Activated CD8-positive, alpha-beta memory T cell treated with anti-CD3 and anti-CD28 coated beads, Interleukin-2, amount 10 ng/mL, durations not matched to agents 7 days and 5 days (primary cell): ENCODE results near the gene GOLIM4. TPM values are rescaled to one million over a fixed set of nuclear protein-coding genes. Genes with fewer than 3 reads are reported as not detected.
"Not testable (repeated sequence)": the region's sequence is repeated elsewhere in the genome, so short reads cannot be mapped to it uniquely, and the experiment has no call there.

Source experiments
- ATAC-seq: fragments of 150-1000 bp; cut with Tn5 transposase; one replicate; pipeline ENCODE4 v1.10.0; 2021; ENCODE audit warnings: moderate library complexity
- CTCF ChIA-PET: fragments of 350-600 bp; sonication (Branson Sonifier 250); formaldehyde crosslinking; loops from one replicate; lab custom pipeline; 2021; ENCODE audit warnings: antibody characterized with exemption; lab: Charles Lee
- DNase-seq: peaks from one replicate; pipeline ENCODE4 v3.0.0-alpha.2; 2020
- H3K27ac Mint-ChIP-seq: one replicate; pipeline ENCODE4 v1.8.0; 2021; ENCODE audit warnings: mild to moderate bottlenecking, mixed read lengths
- H3K27me3 Mint-ChIP-seq: one replicate; pipeline ENCODE4 v1.8.0; 2021; ENCODE audit warnings: mixed read lengths
- H3K36me3 Mint-ChIP-seq: one replicate; pipeline ENCODE4 v1.8.0; 2021; ENCODE audit warnings: mild to moderate bottlenecking, mixed read lengths
- H3K4me1 Mint-ChIP-seq: one replicate; pipeline ENCODE4 v1.8.0; 2021; ENCODE audit warnings: mixed read lengths
- H3K4me3 Mint-ChIP-seq: one replicate; pipeline ENCODE4 v1.8.0; 2021; ENCODE audit warnings: mild to moderate bottlenecking, moderate library complexity, mixed read lengths
- H3K9me3 Mint-ChIP-seq: one replicate; pipeline ENCODE4 v1.8.0; 2022; ENCODE audit warnings: low read depth, mixed read lengths
- total RNA-seq, 2 experiments: library from RNA; stranded (reverse); gene quantifications; one replicate each; pipeline ENCODE4 v1.2.3, GENCODE V29; 2021

GOLIM4 gene
- 10 to 100 TPM in 1 of 2 experiments, 1 to 10 TPM in 1; 6.4 to 19.2 TPM for total RNA-seq

- ATAC-seq, result peak; percentile 80
- Mint-ChIP-seq H3K4me1 (peaks cover 21% of the 10 kb centered on the region), H3K4me3 (peak within 1 kb of the TSS; percentile 76), H3K27ac (peak within 1 kb of the TSS; percentile 80), H3K36me3 (no peaks in the 10 kb centered on the region), H3K9me3 (no peaks in the 10 kb centered on the region), H3K27me3 (peaks cover 44% of the 10 kb centered on the region)
- CTCF ChIA-PET, result interaction anchor here (1.7 kb wide), 1 partner anchor 48 kb away, joined by 8 read pairs; no protein-coding TSS in a partner anchor
- DNase-seq, result peak; percentile 81
Measured at GRCh38 chr3:168095611-168096209, at the start of gene GOLIM4. Gene GOLIM4 (minus strand): TSS chr3:168095924. CDS start chr3:168095285, 639 bp downstream.

DNA sequence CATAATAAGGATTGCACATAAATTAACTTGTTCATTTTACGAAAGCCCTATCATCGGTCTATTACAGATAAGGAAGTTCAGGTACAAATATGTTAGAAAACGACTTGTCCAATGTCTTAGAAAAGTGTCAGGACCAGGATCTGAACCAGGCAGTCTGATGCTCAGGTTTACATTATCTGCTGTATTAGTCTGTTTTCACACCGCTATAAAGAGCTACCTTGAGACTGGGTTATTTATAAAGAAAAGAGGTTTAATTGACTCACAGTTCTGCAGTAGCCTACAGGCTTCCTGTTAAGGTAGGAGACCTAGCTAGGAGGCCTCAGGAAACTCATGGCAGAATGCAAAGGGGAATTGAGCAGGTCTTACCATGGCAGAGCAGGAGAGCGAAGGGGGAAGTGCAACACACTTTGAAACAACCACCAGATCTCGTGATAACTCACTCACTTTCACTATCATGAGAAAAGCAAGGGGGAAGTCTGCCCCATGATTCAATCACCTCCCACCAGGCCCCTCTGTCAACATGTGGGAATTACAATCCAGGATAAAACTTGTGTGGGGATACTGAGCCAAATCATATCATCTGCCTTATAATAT is 45.8 kb upstream of the GOLIM4 start:
- CTCF ChIA-PET, result no interaction called here
- Mint-ChIP-seq H3K4me3 (no peak overlapping the region), H3K27me3 (peaks cover 2% of the 10 kb centered on the region), H3K36me3 (no peaks in the 10 kb centered on the region), H3K4me1 (no peaks in the 10 kb centered on the region), H3K9me3 (no peaks in the 10 kb centered on the region), H3K27ac (no peak overlapping the region)
- DNase-seq (no peak), ATAC-seq (no peak)

DNA sequence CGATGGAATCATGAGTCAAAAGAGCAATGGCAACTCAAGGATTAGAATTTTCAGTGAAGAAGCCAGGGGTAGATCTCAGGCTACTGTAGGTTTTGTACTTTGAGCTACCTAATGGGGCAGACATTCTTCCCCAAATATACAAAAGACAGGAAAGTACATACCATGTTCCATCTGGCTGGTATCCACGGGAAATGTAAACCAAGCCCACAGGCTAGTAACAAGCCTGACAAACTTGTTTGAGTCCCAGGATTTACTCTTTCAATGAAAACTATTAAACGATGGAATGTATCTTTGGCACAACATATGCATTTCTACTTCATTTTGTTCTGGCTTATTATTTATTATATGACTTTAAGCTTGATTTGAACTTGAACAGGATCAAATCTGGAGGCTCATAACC is 44.2 kb upstream of the GOLIM4 start:
- DNase-seq, result no peak
- Mint-ChIP-seq H3K4me3 (no peak overlapping the region), H3K4me1 (no peaks in the 10 kb centered on the region), H3K36me3 (no peaks in the 10 kb centered on the region), H3K9me3 (no peaks in the 10 kb centered on the region), H3K27ac (no peak overlapping the region), H3K27me3 (peaks cover 2% of the 10 kb centered on the region)
- CTCF ChIA-PET, result no interaction called here
- ATAC-seq, result no peak

- DNase-seq, result no peak
- CTCF ChIA-PET, result interaction anchor here (0.7 kb wide), 1 partner anchor 24 kb away, joined by 3 read pairs; no protein-coding TSS in a partner anchor
- Mint-ChIP-seq H3K27me3 (peaks cover 2% of the 10 kb centered on the region), H3K36me3 (no peaks in the 10 kb centered on the region), H3K27ac (no peak overlapping the region), H3K9me3 (no peaks in the 10 kb centered on the region), H3K4me1 (no peaks in the 10 kb centered on the region), H3K4me3 (no peak overlapping the region)
- no peak for ATAC-seq
Measured at GRCh38 chr3:168138421-168138820, 42.7 kb upstream of the GOLIM4 start.

- ATAC-seq, result no peak
- Mint-ChIP-seq H3K4me1 (no peaks in the 10 kb centered on the region), H3K27ac (no peak overlapping the region), H3K9me3 (no peaks in the 10 kb centered on the region), H3K36me3 (no peaks in the 10 kb centered on the region), H3K27me3 (peaks cover 2% of the 10 kb centered on the region), H3K4me3 (no peak overlapping the region)
- CTCF ChIA-PET, result no interaction called here
- no peak for DNase-seq
Measured at GRCh38 chr3:168134931-168135330, 39.2 kb upstream of the GOLIM4 start.

DNA sequence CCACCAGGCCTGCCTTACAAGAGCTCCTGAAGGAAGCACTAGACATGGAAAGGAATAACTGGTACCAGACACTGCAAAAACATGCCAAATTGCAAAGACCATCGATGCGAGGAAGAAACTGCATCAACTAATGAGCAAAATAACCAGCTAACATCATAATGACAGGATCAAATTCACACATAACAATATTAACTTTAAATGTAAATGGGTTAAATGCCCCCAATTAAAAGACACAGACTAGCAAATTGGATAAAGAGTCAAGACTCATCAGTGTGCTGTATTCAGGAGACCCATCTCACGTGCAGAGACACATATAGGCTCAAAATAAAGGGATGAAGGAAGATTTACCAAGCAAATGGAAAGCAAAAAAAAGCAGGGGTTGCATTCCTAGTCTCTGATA is 34.5 kb upstream of the GOLIM4 start:
- H3K9me3 Mint-ChIP-seq, H3K4me3 Mint-ChIP-seq, H3K36me3 Mint-ChIP-seq, H3K27ac Mint-ChIP-seq, ATAC-seq, H3K27me3 Mint-ChIP-seq, CTCF ChIA-PET, DNase-seq, H3K4me1 Mint-ChIP-seq: not testable (repeated sequence)

GRCh38 chr3:168128463-168128862 is 32.7 kb upstream of the GOLIM4 start:
- H3K27me3 Mint-ChIP-seq, H3K4me1 Mint-ChIP-seq, H3K36me3 Mint-ChIP-seq, H3K27ac Mint-ChIP-seq, DNase-seq, H3K4me3 Mint-ChIP-seq, ATAC-seq, H3K9me3 Mint-ChIP-seq: not testable (repeated sequence)
- CTCF ChIA-PET, result interaction anchor here (1.3 kb wide), 1 partner anchor 9 kb away, joined by 3 read pairs; no protein-coding TSS in a partner anchor

- ATAC-seq, result no peak
- H3K9me3 Mint-ChIP-seq, result no peaks in the 10 kb centered on the region
- CTCF ChIA-PET, result no interaction called here
- DNase-seq, result no peak
- H3K4me1 Mint-ChIP-seq, result no peaks in the 10 kb centered on the region
- peaks cover 2% of the 10 kb centered on the region for H3K27me3 Mint-ChIP-seq
- no peak overlapping the region for H3K4me3 Mint-ChIP-seq
- no peak overlapping the region for H3K27ac Mint-ChIP-seq
- H3K36me3 Mint-ChIP-seq, result no peaks in the 10 kb centered on the region
Measured at GRCh38 chr3:168127466-168127865, 31.7 kb upstream of the GOLIM4 start.

GRCh38 chr3:168124791-168125190 is 29.1 kb upstream of the GOLIM4 start:
- CTCF ChIA-PET, result no interaction called here

DNA sequence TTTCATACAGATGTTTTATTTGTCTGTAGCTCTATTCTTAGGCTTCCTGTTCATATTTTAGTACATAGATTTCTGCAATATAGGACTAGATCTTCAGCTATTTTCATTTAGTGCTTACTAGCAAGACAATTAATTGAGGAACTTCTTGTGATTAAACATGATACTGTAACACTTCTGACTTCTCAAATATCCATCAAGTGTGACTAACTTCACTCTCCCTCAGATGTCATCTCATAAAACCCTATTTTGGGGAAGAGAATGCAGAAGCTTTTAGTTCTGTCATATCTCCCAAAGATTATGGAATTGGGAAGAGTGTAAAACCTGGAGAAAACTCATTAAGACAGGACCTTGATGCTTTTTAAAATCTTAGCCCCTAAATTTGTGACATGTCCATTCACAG is 28.6 kb upstream of the GOLIM4 start:
- no peaks in the 10 kb centered on the region for H3K9me3 Mint-ChIP-seq
- H3K4me1 Mint-ChIP-seq, result no peaks in the 10 kb centered on the region
- no peak overlapping the region for H3K4me3 Mint-ChIP-seq
- peaks cover 2% of the 10 kb centered on the region for H3K27me3 Mint-ChIP-seq
- no peak overlapping the region for H3K27ac Mint-ChIP-seq
- H3K36me3 Mint-ChIP-seq, result no peaks in the 10 kb centered on the region
- ATAC-seq, result no peak
- no peak for DNase-seq
- CTCF ChIA-PET, result no interaction called here

More at GRCh38 chr3:168124791-168125190, 29.1 kb upstream of the GOLIM4 start:
- no peak overlapping the region for H3K4me3 Mint-ChIP-seq
- no peaks in the 10 kb centered on the region for H3K36me3 Mint-ChIP-seq
- no peaks in the 10 kb centered on the region for H3K9me3 Mint-ChIP-seq
- no peak overlapping the region for H3K27ac Mint-ChIP-seq
- DNase-seq, result no peak
- ATAC-seq, result no peak
- H3K27me3 Mint-ChIP-seq, result peaks cover 2% of the 10 kb centered on the region
- no peaks in the 10 kb centered on the region for H3K4me1 Mint-ChIP-seq

DNA sequence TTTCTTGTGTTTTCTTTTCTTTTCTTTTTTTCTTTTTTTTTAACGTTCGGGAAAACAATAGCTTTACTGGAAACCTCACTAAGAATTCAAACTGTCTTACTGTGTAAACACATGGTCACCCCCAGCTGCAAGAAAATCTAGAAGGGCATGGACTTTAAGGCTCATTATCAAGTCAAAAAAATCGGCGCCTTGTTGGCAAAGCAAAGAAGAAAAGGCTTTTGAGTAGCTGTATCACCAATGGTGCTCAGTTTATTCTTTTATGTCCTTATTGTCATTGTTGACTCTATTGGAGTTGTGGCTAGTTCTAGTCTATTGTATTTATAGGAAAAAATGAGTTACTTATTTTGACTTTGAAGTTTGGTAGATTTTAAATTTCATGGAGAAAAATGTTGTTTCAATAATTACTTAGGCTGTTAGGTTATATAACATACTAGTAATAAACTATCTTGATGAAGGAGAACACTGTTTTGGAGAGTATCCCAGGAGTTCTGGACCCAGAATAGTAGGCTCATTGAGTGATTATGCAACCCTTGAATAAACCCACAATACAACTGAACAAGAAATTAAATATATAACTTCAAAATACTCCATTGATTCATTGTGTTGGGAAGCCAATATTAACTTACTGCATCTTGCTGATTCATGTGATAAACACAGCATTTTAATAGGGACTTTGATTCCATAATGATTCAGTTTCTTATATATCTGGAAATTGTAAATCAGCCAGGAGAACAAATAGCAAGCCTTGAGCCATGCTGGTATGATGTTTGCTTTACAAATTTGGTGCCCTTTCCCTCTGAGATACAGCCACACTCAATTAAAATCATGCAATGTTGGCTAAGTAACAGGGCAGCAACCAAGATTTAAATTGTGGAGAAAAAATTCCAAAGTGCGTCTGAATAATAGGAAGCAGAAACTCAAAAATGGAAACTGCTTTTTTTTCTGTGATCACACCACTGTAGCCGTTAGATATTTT is 27.8 kb upstream of the GOLIM4 start:
- peaks cover 2% of the 10 kb centered on the region for H3K27me3 Mint-ChIP-seq
- CTCF ChIA-PET, result no interaction called here

GRCh38 chr3:168121184-168122017 is 25.7 kb upstream of the GOLIM4 start:
- no peaks in the 10 kb centered on the region for H3K36me3 Mint-ChIP-seq
- H3K4me3 Mint-ChIP-seq, result no peak overlapping the region
- DNase-seq, result no peak
- no peaks in the 10 kb centered on the region for H3K9me3 Mint-ChIP-seq
- no peaks in the 10 kb centered on the region for H3K4me1 Mint-ChIP-seq
- peaks cover 2% of the 10 kb centered on the region for H3K27me3 Mint-ChIP-seq
- CTCF ChIA-PET, result no interaction called here
- H3K27ac Mint-ChIP-seq, result no peak overlapping the region
- no peak for ATAC-seq

More for the DNA sequence above, 27.8 kb upstream of the GOLIM4 start:
- no peak overlapping the region for H3K27ac Mint-ChIP-seq
- H3K36me3 Mint-ChIP-seq, result no peaks in the 10 kb centered on the region
- no peaks in the 10 kb centered on the region for H3K4me1 Mint-ChIP-seq
- DNase-seq (no peak), ATAC-seq (no peak)
- H3K9me3 Mint-ChIP-seq, result no peaks in the 10 kb centered on the region
- H3K4me3 Mint-ChIP-seq, result no peak overlapping the region

DNA sequence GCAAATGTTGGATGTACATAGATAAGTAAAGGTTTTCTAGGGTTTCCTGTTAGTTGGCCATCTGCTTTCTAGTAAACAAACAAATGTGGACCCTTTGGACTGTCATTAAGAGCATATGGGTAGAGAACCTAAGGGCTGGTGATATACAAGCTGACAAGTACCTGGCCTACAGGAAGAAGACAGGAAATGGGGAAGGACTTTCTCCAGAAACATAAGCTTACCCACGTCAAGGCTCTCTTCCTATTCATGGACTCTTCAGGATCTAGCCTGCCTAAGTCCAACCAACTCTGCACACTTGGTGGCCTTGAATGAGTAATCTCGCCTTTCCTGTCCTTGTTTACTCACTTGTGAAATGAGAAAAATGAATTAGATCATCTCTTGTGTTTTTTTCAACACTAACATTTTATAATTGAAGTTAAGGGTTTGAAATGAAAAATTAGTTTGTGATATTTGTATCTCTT is 22.2 kb upstream of the GOLIM4 start:
- Mint-ChIP-seq H3K4me1 (no peaks in the 10 kb centered on the region), H3K27ac (no peak overlapping the region), H3K9me3 (no peaks in the 10 kb centered on the region), H3K27me3 (peaks cover 2% of the 10 kb centered on the region), H3K36me3 (no peaks in the 10 kb centered on the region), H3K4me3 (no peak overlapping the region)
- ATAC-seq (no peak), DNase-seq (no peak)
- CTCF ChIA-PET, result no interaction called here
